HG02678 (cell line): ENCODE results near the gene HOXC6.
"Not testable (repeated sequence)": the region's sequence is repeated elsewhere in the genome, so short reads cannot be mapped to it uniquely, and the experiment has no call there.

ENCODE experiments used
- ATAC-seq: cut with Tn5 transposase; IDR thresholded peaks from one replicate; pipeline ENCODE4 v1.9.1; 2021; ENCODE audit warnings: mild to moderate bottlenecking, moderate library complexity; ENCODE audit not compliant: unreplicated experiment

HOXC6 gene

DNA sequence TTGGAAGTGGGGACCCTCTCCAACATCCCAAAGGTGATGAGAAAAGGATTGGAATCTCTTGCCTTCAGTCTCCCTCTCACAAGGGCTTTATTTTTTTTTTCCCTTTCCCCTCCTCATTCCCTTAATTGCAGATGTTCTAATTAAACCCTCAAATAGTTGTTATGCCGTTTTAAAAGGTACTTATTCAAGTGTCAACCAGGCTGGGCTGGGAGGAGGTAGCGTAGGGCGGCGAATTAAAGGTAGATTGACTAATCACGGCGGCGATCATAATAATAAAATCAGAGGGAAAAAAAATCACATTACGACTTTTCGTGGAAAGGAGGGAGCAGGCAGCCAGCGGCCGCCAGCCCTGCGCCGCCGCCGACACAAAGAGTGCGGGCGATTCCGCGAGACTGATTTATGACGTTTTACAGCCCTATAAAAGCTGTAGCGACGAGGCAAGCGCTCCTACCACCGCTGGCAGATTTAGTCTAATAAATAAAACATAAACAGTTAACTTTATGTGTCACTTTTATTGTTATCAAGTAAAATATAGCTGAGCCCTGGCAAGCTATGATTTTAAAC is 23.7 kb downstream of the HOXC6 start:
- ATAC-seq = no peak

DNA sequence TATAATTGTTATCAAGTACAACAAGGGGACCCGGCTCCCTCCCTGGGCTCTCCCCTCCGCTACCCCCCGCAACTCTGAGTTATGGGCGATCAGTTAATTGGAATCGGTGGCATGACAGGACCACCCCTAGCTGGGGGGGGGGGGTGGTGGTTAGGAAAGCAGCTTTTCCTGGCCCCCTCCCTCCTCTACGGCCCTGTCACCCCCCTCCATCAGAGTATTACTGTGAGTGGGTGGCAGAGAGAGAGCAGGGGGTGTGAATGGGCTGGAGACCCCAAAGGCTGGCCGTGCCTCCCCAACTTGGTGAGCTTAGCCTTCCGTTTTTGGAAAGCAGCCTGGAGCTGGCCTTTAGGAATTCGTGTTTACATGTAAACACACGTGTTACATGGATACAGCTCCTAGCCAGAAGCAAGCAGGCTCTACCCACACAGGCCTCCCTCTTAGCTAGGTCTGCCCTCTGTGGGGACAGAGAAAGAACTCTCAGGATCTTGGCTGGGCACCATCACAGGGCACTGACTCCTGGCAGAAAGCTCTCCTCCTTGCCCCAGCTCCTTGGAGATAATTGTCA is 24.3 kb downstream of the HOXC6 start:
- ATAC-seq = no peak

DNA sequence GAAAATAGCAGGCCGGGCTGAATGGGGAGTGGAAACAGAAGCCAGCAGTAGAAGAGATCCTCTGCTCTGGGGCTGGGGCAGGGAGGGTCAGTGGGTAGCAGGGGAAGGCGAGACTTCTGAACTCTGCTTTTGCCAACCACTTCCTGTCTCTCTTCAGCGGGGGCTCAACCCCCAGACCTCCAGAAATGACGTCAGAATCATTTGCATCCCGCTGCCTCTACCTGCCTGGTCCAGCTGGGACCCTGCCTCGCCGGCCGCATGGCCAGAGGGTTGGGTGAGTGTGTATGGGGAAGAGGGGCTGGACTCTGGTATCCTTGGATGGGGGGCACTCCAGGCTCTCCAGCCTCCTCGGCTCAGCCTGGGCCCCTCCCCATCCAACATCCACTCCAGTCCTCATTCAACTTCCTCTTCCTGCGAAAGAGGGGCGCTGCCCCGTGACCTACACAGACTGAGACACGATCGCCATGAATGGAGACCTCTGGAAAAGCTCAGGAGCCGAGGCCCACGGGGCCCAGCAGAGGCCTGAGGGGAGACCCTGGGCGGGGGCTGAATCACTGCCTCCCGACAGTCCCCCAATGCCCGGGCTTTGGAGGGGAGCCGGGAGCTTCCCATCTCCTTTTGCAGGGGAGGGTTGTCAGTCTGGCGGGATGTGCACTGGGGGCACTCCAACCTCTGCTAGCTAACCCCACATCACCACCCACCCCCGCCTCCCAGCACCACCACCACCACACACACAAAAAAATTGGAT is 24.9 kb downstream of the HOXC6 start:
- ATAC-seq = peak; percentile 68

DNA sequence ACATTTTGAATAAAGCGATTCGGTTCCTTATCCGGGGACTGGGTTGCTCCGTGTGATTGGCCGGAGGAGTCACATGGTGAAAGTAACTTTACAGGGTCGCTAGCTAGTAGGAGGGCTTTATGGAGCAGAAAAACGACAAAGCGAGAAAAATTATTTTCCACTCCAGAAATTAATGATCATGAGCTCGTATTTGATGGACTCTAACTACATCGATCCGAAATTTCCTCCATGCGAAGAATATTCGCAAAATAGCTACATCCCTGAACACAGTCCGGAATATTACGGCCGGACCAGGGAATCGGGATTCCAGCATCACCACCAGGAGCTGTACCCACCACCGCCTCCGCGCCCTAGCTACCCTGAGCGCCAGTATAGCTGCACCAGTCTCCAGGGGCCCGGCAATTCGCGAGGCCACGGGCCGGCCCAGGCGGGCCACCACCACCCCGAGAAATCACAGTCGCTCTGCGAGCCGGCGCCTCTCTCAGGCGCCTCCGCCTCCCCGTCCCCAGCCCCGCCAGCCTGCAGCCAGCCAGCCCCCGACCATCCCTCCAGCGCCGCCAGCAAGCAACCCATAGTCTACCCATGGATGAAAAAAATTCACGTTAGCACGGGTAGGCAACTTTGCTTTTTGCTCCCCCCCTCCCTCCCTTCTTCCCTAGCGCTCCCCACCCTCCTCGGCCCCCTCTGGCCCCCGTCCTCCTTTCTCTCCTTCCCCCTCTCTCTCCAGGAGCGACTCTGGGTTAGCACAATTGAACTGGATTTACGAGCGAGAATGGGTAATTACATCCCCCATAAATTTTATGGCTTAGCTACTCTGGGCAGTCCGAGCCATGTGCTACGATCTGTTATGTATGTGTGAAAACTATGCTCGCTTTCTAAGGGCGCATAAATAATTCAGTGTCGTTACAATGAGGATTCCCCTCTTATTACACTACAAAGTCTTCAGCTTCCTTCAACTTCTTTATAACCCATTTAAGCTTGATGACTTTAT is 25.8 kb downstream of the HOXC6 start, which contains the start of gene HOXC4:
Gene HOXC4 (plus strand): TSS at position 85 of the 991 bp plus-strand sequence. CDS start 88 bp downstream, at position 173.
- no peak for ATAC-seq

DNA sequence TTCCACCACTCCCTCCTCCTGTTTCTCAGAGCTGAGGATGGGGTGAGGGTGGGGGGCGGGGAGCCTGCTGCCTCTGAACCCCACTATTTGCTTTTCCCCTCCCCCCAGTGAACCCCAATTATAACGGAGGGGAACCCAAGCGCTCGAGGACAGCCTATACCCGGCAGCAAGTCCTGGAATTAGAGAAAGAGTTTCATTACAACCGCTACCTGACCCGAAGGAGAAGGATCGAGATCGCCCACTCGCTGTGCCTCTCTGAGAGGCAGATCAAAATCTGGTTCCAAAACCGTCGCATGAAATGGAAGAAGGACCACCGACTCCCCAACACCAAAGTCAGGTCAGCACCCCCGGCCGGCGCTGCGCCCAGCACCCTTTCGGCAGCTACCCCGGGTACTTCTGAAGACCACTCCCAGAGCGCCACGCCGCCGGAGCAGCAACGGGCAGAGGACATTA is 26.5 kb downstream of the HOXC6 start:
- ATAC-seq = no peak

DNA sequence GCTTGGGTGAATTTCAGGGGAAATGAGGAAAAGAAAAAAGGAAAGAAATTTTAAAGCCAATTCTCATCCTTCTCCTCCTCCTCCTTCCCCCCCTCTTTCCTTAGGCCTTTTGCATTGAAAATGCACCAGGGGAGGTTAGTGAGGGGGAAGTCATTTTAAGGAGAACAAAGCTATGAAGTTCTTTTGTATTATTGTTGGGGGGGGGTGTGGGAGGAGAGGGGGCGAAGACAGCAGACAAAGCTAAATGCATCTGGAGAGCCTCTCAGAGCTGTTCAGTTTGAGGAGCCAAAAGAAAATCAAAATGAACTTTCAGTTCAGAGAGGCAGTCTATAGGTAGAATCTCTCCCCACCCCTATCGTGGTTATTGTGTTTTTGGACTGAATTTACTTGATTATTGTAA is 27.3 kb downstream of the HOXC6 start:
- no peak for ATAC-seq

DNA sequence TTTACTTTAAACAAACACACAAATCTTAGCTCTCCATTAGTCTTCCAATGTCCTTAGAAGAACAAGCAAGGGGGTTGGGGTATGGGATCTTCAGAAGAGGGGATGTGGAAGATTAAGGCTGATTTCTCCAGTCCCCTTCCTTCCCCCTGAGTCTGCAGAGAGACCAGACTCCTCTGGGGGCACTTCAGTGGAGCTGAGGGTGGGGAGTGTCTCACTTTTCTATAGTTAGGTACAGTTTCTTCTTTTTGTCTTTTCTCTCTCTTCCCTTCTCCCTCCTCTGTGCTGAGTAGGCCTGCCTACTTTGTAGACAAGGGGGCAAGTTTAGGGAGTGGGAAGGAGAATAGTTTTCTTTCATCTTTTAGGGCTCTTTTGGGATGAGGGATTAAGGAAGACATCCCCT is 27.9 kb downstream of the HOXC6 start:
- no peak for ATAC-seq

DNA sequence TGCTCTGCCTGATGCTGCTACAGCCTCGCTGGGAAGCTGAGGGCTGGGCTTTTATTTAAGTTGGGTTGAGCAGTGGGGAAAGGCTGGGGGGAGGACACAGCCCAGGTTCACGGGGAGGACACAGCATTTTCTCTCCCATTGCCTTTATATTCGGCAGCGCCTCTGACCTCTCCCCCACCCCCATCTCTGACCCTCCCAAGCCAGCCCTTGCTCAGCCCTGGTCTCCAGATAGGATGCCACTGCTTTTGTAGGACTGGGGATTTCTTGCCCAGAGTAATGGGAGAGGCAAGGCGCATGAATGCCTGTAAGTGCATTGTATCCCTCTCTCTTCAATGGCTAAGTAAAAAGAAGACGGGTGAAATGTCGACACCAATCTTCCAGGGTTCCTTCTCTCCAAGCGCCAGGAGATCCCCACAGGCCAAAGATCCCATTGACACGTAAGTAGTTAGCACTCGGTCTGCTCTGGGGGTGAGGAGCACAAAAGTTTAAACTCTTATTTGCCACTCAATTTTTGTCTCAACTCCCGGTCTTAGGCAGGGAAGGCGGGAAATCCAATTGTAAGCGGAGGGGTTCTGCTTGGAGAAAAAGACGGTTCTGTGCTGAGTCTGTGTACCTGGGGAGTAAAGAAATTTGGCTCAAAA is 30.0 kb downstream of the HOXC6 start:
- no peak for ATAC-seq

DNA sequence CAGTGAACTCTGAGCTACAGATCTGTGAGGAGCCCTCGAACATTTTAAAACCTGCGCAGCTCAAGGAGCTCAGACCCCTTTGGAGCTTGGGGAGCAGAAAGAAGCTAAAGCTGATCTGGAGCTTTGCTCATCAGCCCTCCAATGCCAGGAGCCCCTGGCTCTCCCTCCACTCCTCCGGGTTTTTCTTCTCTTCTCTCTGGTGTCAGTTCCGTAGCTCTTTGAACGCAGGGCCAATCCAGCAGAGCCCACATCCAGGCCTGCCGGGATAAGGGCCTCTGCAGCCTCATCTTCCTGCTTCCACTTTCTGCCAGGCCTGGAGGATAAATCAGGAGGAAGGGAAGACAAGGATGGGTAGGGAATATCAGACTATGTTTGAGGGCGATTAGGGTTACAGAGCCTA is 31.4 kb downstream of the HOXC6 start:
- no peak for ATAC-seq

DNA sequence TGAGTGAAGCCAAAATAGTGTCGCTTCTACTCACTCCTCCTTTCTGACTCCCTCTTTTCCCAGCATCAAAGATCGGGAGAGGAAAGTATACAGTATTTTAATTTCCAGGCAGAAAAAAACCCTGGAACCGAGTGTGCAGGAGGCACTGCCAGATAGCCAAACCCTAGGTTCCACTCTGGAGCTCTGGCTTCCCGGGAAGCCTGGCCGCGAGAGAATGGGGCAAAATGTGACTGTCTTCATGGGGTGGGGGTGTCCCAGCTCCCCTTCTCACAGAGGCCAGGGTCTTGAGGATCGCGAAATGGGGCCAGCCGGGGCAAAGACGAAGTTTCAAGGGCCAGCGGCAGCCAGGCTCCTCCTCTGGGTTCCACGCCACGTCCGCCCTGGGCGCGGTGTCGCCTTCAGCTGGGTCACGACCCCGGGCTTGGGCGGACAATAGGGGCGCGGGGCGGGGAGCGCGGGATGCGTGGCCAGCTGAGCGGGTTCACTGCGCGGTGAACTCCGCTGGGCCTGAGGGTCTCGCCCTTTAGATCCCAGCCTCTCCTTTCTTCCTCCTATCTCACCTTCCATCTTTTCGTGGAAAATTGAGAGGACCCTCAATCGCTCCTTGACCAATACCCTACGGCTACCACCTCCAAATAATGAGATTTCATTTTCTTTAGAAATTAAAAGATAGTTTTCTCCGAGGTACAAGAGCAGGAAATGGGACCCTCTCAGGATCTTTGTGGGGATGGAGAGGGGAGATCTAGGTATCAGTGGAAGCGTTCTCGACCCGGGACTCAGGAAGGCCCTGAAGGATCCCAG is 32.1 kb downstream of the HOXC6 start:
- ATAC-seq = no peak

DNA sequence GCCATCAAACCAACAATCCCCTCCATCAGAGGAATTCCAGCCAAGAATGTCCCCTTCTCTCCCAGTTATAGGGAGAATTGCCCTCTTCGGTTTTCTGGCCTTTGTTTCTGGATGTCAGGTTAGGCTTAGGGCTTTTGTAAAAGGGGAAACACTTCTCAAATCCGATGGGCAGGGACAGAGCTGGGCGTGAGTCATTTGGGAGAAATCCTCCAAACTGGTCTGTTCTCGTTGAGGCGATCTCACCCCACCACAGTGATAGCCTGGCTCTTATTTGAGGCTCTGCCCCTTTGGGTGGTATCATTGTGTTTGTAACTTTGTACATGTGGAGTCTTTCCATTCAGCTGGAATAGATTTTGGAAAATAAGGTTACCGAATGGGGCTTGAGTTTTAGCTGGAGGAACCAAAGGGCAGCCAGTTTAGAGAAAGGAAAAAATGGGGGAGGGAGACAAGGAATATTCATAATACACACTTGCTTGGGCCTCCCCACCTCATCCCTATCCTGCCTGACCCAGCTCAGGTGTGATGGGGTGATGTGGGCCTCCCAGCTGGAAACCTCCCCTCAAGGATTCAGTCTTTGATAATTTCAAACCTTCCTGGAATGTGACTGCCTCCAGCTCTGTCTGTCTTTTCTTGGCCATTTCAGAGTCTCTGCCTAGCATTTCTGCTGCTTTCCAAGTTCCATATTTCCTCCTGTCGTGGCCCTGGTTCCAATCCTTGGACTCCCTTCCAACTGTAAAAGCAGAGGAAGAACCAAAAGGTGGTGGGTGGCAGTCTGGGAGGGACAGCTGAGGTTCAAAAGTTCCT is 32.9 kb downstream of the HOXC6 start:
- no peak for ATAC-seq

DNA sequence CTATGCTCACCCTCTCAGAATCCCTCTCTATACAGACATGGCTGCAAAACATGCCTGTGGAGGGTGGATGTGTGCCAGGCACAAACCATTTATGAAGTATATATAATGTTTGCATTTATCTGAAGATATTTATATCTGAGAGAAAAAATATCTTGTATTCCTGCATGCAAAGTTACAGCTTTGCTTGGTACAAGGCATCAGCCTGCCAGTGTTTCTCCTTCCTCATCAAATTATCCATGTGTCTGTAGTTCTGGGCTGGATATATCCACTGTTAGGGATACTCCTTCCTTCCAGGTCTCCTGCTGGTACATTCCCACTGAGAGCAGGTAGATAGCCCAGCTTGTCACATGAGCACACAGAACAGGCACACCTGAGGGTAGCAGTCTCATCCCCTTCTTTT is 37.4 kb downstream of the HOXC6 start:
- ATAC-seq = no peak

DNA sequence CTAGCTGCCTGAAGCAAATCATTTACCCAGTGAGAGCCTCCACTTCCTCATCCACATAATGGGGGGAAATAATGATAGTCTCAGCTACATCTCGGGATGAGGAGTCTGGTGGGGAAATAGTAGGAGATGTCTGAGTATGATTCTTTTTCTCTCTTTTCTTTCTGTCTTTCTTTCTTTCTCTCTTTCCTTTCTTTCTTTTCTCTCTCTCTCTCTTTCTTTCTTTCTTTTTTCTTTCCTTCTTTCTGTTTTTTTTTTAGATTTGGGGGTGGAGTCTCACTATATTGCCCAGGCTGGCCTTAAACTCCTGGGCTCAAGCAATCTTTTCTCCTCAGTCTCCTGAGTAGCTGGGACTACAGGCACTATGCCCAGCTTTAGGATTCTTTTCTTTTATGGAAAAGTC is 38.2 kb downstream of the HOXC6 start:
- ATAC-seq = no peak

DNA sequence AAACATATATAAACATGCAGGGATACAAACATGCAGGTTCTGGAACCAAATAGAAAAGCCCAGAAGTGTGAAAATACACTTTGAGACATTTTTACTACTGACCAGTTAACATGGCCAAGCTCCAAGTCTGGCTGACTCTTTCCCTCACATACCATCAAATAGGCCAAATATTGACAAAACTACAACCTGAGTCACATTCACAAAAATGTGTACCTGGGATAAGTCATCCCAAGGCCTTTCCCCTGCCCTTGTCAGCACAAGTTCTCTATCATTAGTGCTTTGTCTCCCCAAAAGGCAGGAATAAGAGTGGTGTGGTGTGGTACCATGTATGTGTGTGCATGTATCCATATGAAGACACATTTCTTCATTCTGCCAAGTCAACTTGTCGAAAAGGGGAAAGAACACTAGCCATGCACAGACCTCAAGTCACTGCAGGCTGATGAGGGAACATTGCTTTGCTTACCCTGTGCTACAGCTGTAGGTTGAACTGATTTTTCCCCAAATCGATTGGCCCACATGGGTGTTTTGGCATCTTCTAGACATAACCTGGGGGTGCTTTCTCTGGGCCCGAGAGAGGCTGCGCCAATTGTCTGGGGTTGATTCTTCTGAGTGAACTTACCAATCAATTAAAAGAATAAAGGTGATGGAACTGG is 40.3 kb downstream of the HOXC6 start:
- ATAC-seq = no peak

DNA sequence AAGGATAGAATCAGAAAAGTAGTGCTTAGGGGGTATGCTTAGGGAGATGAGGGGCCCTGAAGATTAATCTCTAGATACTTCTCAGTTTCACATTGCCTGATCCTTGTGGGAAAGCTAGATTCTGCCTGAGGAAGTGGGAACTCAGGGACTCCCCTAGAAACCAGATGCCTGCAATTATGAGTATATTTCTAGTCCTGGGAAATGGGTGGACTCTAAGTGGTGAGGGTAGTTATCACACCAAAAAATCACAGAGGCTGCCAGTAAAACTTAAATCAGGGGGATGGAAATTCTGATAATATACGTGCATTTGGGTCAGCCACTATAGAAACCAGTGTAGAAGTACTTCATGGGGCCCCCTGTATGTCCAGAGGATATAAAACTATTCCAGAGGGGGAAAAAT is 43.7 kb downstream of the HOXC6 start:
- ATAC-seq = no peak

DNA sequence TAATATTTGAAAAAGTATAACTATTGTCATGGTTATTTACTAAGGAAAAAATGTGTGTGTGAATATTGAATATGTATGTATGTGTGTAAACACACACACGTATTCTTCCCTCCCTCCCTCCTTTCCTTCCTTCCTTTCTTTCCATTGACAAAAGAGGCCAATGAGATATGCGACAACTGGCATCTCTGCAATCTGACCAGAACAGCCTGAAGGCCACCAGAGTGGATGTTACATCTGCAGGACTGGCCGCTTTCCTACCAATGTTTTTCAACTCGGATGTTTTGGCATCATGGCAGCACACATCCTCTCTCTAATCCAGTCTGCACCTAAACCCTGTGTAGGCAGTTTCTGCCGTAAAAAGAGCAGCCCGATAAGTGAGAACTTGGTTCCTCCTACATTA is 46.1 kb downstream of the HOXC6 start:
- ATAC-seq = no peak

DNA sequence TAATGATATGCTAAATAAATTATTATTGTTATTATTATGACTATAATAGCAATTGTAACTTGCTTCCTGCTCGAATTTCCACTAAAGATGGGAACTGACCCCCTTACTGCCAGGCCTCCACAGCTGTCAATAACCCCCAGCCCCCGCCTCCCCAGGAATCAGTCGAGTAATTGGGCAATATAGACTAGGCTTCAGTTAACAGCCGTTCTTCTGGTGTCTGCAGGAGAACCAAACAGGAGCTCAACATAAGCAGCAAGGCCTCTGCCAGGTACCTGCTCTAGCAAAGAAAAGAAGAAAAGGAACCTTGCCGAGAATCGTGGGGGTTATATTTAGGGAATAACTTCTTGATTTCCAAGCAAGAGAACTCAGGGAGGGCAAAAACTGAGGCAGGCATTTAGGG is 47.2 kb downstream of the HOXC6 start:
- ATAC-seq = no peak

DNA sequence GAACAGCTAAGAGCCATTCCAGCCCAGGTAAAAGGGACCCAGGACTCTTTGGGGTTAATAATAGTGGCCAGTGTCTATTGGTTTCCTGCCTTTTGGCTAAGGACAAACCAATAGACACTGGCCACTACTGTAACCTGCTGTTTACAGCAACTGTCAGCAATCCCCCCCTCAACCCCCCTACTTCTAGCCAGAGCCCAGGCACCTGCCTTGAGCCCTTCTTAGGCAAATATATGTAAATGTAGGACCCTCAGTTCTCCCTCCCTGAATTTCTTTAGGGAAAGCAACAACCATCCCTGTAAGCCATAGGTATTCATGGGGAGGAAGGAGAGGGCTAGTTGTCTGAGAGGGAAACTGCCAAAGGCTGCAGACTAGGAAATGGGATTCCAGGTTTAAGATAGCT is 47.7 kb downstream of the HOXC6 start:
- no peak for ATAC-seq

DNA sequence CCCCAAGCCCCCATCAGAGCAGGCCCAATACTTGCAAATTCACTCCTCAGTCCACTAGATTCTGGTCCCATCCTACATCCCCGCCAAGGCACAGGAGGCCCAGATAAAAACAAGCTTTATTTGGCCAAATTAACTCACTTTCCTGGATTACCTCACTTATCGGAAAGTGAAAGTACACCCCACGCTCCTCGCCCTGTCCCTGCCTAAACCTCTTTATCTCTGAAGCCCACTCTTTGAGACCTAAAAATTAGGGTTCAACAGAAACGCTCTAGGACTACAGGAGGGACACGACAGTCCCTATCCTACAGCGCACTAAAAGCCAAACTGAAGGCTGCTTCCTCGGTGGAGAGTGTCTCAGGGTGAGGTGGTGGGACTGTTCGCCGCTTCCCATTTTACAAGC is 49.6 kb downstream of the HOXC6 start:
- ATAC-seq = not testable (repeated sequence)
